MV-4-11 (cell line): Measurements from ENCODE around the gene SDR39U1.

Experiments used
- DNase-seq: peaks from one replicate; lab custom pipeline; 2025; lab: John Stamatoyannopoulos, UW

SDR39U1 gene

GRCh38 chr14:24443053-24443665 lies 583 bp upstream of the SDR39U1 start:
- DNase-seq: peak; percentile 4

- no peak for DNase-seq
Measured at GRCh38 chr14:24441904-24442239, 704 bp downstream of the SDR39U1 start.

- DNase-seq: no peak
Measured at GRCh38 chr14:24441485-24441884, 1.1 kb downstream of the SDR39U1 start.

GRCh38 chr14:24440606-24441399 lies 1.8 kb downstream of the SDR39U1 start:
- DNase-seq: no peak

- no peak for DNase-seq
Measured at GRCh38 chr14:24439830-24440605, 2.6 kb downstream of the SDR39U1 start.

- DNase-seq: no peak
Measured at GRCh38 chr14:24439257-24439656, 3.3 kb downstream of the SDR39U1 start.

- peak; percentile 79 for DNase-seq
Measured at GRCh38 chr14:24438223-24439097, 4.1 kb downstream of the SDR39U1 start.

GRCh38 chr14:24437736-24438067 lies 4.9 kb downstream of the SDR39U1 start:
- DNase-seq: no peak

GRCh38 chr14:24437020-24437735 lies 5.4 kb downstream of the SDR39U1 start:
- no peak for DNase-seq

- DNase-seq: peak; percentile 49
Measured at GRCh38 chr14:24436355-24437019, 6.1 kb downstream of the SDR39U1 start.

GRCh38 chr14:24435998-24436354 lies 6.6 kb downstream of the SDR39U1 start:
- no peak for DNase-seq

GRCh38 chr14:24435192-24435810 lies 7.3 kb downstream of the SDR39U1 start:
- DNase-seq: no peak

- no peak for DNase-seq
Measured at GRCh38 chr14:24434676-24435075, 7.9 kb downstream of the SDR39U1 start.

GRCh38 chr14:24434036-24434435 lies 8.5 kb downstream of the SDR39U1 start:
- DNase-seq: no peak

- no peak for DNase-seq
Measured at GRCh38 chr14:24432259-24433131, 10.1 kb downstream of the SDR39U1 start.

- peak; percentile 89 for DNase-seq
Measured at GRCh38 chr14:24431569-24432258, 10.9 kb downstream of the SDR39U1 start.

- DNase-seq: no peak
Measured at GRCh38 chr14:24430682-24431568, 11.7 kb downstream of the SDR39U1 start.

- peak; percentile 35 for DNase-seq
Measured at GRCh38 chr14:24430143-24430681, 12.4 kb downstream of the SDR39U1 start.
